GM13976 (cell line): ENCODE measurements around the gene SARM1.
A peak's percentile ranks its signal among the peaks of the same experiment; 100 is the strongest.

ENCODE experiments used
- DNase-seq: peaks from one replicate; pipeline ENCODE4 v3.0.0; 2012; ENCODE audit warnings: low spot score
- CTCF ChIP-seq: IDR thresholded peaks from 2 replicates; pipeline ENCODE4 v1.5.1; 2012; ENCODE audit warnings: borderline replicate concordance, mild to moderate bottlenecking; ENCODE audit not compliant: insufficient read depth; ENCODE audit errors: extremely low read depth, missing control alignments, control extremely low read depth
- in situ Hi-C: fragments of 300-500 bp; cut with MboI; formaldehyde crosslinking; loops from one replicate; pipeline ENCODE4 v1.12.0; 2022; ENCODE audit warnings: low sequenced_read_pairs, mixed read lengths, inconsistent platforms; ENCODE audit not compliant: unreplicated experiment

SARM1 gene

GRCh38 chr17:28371245-28372202 lies at the start of gene SARM1:
Gene SARM1 (plus strand): TSS chr17:28371694. CDS start chr17:28372033, 339 bp downstream.
- TF ChIP-seq CTCF = no peak
- in situ Hi-C loops = loop anchor here (10.0 kb wide), 1 partner anchor 63 kb away; no protein-coding TSS in a partner anchor
- peak; percentile 96 for DNase-seq

GRCh38 chr17:28324267-28324745 lies 47.2 kb upstream of the SARM1 start:
- DNase-seq = no peak
- in situ Hi-C loops = no loop called here
- no peak for TF ChIP-seq CTCF

- in situ Hi-C loops = no loop called here
- no peak for TF ChIP-seq CTCF
- DNase-seq = no peak
Observed at GRCh38 chr17:28324781-28325180, 46.7 kb upstream of the SARM1 start.

- DNase-seq = no peak
- in situ Hi-C loops = no loop called here
- no peak for TF ChIP-seq CTCF
Observed at GRCh38 chr17:28325211-28325610, 46.3 kb upstream of the SARM1 start.

- TF ChIP-seq CTCF = no peak
Observed at GRCh38 chr17:28326114-28326513, 45.4 kb upstream of the SARM1 start.

GRCh38 chr17:28327031-28327607 lies 44.4 kb upstream of the SARM1 start:
- no peak for TF ChIP-seq CTCF
- in situ Hi-C loops = no loop called here
- DNase-seq = no peak

More at GRCh38 chr17:28326114-28326513, 45.4 kb upstream of the SARM1 start:
- in situ Hi-C loops = no loop called here
- DNase-seq = no peak
